SU-DHL-6 (cell line): ENCODE measurements around the gene LIN52.

Source experiments
- H2AFZ ChIP-seq: fragments of 200-600 bp; sonication (generic); 2 replicates; pipeline ENCODE4 v1.6.1; 2014; ENCODE audit warnings: low read depth, mild to moderate bottlenecking, moderate library complexity, mixed read lengths, antibody characterized with exemption, low read length; ENCODE audit not compliant: severe bottlenecking
- H3F3A ChIP-seq: fragments of 200-600 bp; shearing (Covaris generic); 2 replicates; pipeline ENCODE4 v1.6.0; 2016; ENCODE audit warnings: antibody characterized with exemption, mild to moderate bottlenecking; ENCODE audit not compliant: insufficient read depth
- H3K27ac ChIP-seq: fragments of 200-600 bp; sonication (generic); 2 replicates; pipeline ENCODE4 v1.5.1; 2016; ENCODE audit warnings: low read depth, mild to moderate bottlenecking, low read length, moderate library complexity, mixed read lengths
- H3K27me3 ChIP-seq: fragments of 200-600 bp; sonication (generic), shearing (Covaris generic); 2 replicates; pipeline ENCODE4 v1.6.0; 2014; ENCODE audit warnings: mild to moderate bottlenecking, low read length
- H3K36me3 ChIP-seq: fragments of 200-600 bp; sonication (generic); 2 replicates; pipeline ENCODE4 v1.6.1; 2014; ENCODE audit warnings: mild to moderate bottlenecking, low read length, mixed read lengths
- H3K4me2 ChIP-seq: fragments of 300-600, 200-600 bp; shearing (Covaris generic), sonication (generic); 2 replicates; pipeline ENCODE4 v1.6.0; 2014; ENCODE audit warnings: low read length, low read depth, mild to moderate bottlenecking; ENCODE audit not compliant: poor library complexity, severe bottlenecking
- H3K4me3 ChIP-seq: fragments of 200-600 bp; sonication (generic); 2 replicates; pipeline ENCODE4 v1.5.1; 2014; ENCODE audit warnings: antibody characterized with exemption, low read length, mild to moderate bottlenecking, mixed read lengths; ENCODE audit not compliant: insufficient read depth, poor library complexity, severe bottlenecking
- H3K79me2 ChIP-seq: fragments of 200-600 bp; sonication (generic); 2 replicates; pipeline ENCODE4 v1.6.1; 2014; ENCODE audit warnings: mild to moderate bottlenecking, low read length, moderate library complexity; ENCODE audit not compliant: insufficient read depth
- H3K9ac ChIP-seq: fragments of 200-600 bp; sonication (generic); 2 replicates; pipeline ENCODE4 v1.7.0; 2014; ENCODE audit warnings: mild to moderate bottlenecking, low read length
- H3K9me2 ChIP-seq: fragments of 200-600 bp; sonication (generic); replicated peaks from 2 replicates; pipeline ENCODE4 v1.6.1; 2014; ENCODE audit warnings: low read length; ENCODE audit not compliant: insufficient read depth
- H3K9me3 ChIP-seq: fragments of 200-600 bp; sonication (generic); 2 replicates; pipeline ENCODE4 v1.6.1; 2014; ENCODE audit warnings: low read length, mixed read lengths; ENCODE audit not compliant: insufficient read depth
- H4K20me1 ChIP-seq: fragments of 200-600 bp; sonication (generic); 2 replicates; pipeline ENCODE4 v1.6.1; 2014; ENCODE audit warnings: low read depth, mild to moderate bottlenecking, antibody characterized with exemption, low read length, moderate library complexity, mixed read lengths
- EZH2phosphoT487 ChIP-seq: fragments of 200-600 bp; sonication (generic), shearing (Covaris generic); conservative IDR thresholded peaks from 2 replicates; pipeline ENCODE4 v1.6.1; 2018; ENCODE audit warnings: mild to moderate bottlenecking, antibody characterized with exemption, low read length, moderate library complexity, mixed read lengths
- TF ChIP-seq, protein P1 (sequence below): fragments of 200-600 bp; sonication (generic); IDR thresholded peaks from one replicate; pipeline ENCODE4 v1.5.1; 2017; ENCODE audit warnings: antibody characterized with exemption, mild to moderate bottlenecking, low read length, moderate library complexity; ENCODE audit not compliant: insufficient read depth, poor library complexity, severe bottlenecking

Gene LIN52

DNA sequence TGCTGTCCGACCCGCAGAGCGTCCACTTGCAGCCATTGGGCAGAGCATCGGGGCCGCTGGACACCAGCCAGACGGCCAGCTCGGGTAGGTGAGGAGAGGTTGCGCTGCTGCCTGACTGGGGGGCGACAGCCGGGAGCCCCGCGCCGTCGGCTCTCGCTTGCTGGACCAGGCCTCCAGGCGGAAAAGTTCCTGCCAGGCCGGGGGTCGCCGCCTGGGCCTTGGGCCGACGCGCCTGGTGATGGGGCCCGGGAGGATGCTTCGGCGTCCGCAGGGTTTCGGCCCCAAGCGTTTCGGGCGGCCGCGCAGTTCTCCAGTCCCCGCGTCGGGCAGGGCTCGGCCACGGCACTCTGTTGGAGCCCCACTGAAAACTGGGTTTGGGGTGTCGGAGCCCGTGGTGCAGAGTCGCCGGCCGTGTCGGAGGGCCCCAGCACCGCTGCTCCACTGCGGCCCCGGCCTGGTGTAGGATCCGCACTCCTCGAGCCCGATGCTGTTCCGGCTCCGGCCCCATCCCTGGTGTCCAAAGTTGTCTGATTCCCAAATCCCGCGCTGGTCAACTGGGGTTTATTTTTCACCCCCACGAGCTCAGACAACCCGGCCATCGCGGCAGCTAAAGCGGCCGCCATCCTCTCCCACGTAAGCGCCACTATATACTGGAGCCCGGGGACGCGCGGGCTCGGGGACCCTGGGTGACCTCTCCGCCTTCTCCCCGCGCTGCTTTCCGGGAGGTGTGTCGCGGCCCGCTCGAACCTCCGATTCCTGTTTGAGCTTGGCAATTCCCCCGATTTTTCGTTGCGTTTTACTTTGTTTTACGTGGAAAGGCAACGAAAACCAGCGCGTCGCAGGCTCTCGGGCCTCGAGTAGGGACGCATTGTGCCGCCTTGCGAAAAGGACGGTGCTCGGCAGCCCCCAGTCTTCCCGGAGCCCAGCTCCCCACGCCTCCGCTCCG lies 155.4 kb downstream of the LIN52 start:
- H3K4me3 ChIP-seq = no peak overlapping the region
- H3K79me2 ChIP-seq = no peaks in the 10 kb centered on the region
- no peak overlapping the region for H3K27ac ChIP-seq
- no peak for TF ChIP-seq EZH2phosphoT487
- TF ChIP-seq, protein P1, sequence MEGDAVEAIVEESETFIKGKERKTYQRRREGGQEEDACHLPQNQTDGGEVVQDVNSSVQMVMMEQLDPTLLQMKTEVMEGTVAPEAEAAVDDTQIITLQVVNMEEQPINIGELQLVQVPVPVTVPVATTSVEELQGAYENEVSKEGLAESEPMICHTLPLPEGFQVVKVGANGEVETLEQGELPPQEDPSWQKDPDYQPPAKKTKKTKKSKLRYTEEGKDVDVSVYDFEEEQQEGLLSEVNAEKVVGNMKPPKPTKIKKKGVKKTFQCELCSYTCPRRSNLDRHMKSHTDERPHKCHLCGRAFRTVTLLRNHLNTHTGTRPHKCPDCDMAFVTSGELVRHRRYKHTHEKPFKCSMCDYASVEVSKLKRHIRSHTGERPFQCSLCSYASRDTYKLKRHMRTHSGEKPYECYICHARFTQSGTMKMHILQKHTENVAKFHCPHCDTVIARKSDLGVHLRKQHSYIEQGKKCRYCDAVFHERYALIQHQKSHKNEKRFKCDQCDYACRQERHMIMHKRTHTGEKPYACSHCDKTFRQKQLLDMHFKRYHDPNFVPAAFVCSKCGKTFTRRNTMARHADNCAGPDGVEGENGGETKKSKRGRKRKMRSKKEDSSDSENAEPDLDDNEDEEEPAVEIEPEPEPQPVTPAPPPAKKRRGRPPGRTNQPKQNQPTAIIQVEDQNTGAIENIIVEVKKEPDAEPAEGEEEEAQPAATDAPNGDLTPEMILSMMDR = no peak
- no peak overlapping the region for H3K9ac ChIP-seq
- no peaks in the 10 kb centered on the region for H4K20me1 ChIP-seq
- no peak overlapping the region for H3K4me2 ChIP-seq
- H3K9me2 ChIP-seq = no peaks in the 10 kb centered on the region
- no peaks in the 10 kb centered on the region for H3K27me3 ChIP-seq
- no peaks in the 10 kb centered on the region for H3F3A ChIP-seq
- no peak overlapping the region for H2AFZ ChIP-seq
- no peaks in the 10 kb centered on the region for H3K9me3 ChIP-seq
- no peaks in the 10 kb centered on the region for H3K36me3 ChIP-seq

DNA sequence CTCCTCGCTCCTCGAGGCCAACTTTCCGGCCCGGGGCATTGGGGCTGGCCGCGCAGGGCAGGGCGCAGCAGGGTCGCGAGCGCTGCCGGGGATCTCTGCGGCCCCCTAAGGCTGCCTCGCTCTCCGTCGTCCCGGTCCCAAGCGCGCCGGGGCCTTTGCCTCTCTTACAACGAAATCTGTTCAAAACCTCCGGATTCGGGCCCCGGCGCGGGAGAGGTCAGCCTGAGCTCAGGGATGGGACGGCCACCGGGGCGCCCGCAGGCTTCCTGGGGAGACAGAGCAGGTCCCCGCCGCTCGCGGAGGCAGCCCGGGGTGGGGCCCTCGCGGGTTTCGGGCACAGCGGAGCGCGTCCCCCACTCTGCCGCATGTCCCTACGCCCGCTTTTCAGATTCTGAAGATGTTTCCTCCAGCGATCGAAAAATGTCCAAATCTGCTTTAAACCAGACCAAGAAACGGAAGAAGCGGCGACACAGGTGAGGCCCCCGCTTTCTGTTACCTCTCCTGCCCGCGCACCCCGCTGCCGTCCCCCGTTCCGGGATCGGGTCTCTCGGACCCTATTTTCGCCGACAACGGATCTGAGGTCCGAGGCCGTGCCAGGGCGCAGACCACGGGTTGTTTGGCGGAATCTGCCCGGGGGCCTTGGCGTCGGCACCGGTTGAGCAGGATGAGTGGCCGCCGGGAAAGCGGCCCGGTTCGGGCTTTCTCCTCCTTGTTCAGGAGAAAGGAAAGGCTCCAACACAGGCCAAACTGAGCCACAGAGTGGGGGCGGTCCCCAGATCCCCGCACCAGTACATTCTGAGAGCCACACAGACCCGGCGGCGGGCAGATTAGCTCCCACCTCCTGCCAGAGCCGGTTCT lies 156.3 kb downstream of the LIN52 start:
- H3K4me2 ChIP-seq = no peak overlapping the region
- no peak overlapping the region for H2AFZ ChIP-seq
- no peaks in the 10 kb centered on the region for H3K79me2 ChIP-seq
- H4K20me1 ChIP-seq = no peaks in the 10 kb centered on the region
- no peak overlapping the region for H3K27ac ChIP-seq
- no peaks in the 10 kb centered on the region for H3F3A ChIP-seq
- no peaks in the 10 kb centered on the region for H3K9me3 ChIP-seq
- no peaks in the 10 kb centered on the region for H3K9me2 ChIP-seq
- H3K36me3 ChIP-seq = no peaks in the 10 kb centered on the region
- TF ChIP-seq, protein P1 = no peak
- no peak for TF ChIP-seq EZH2phosphoT487
- H3K27me3 ChIP-seq = no peaks in the 10 kb centered on the region
- no peak overlapping the region for H3K9ac ChIP-seq
- H3K4me3 ChIP-seq = no peak overlapping the region

DNA sequence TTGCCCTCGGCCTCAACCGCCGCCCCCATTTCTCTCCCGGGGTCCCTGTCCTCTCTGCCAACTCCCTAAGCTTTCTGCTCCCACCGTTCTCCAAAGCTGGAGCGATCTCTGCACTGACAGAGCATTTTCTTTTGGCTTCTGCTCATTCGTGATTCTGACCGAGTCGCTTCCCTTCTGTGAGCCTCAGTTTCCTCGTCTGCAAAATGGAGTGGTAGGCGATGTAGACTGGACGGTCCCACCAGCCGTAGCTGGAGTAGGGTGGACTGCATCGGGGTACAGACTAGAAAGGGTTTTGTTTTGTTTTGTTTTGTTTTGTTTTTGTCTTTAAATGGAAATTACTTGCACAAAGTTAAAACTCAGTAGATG lies 156.9 kb downstream of the LIN52 start:
- no peaks in the 10 kb centered on the region for H3K9me2 ChIP-seq
- H3K9ac ChIP-seq = no peak overlapping the region
- H3K36me3 ChIP-seq = no peaks in the 10 kb centered on the region
- H3K79me2 ChIP-seq = no peaks in the 10 kb centered on the region
- no peaks in the 10 kb centered on the region for H3K27me3 ChIP-seq
- no peak overlapping the region for H2AFZ ChIP-seq
- H3K4me3 ChIP-seq = no peak overlapping the region
- TF ChIP-seq, protein P1 = no peak
- no peak for TF ChIP-seq EZH2phosphoT487
- no peaks in the 10 kb centered on the region for H3K9me3 ChIP-seq
- H3K27ac ChIP-seq = no peak overlapping the region
- no peaks in the 10 kb centered on the region for H4K20me1 ChIP-seq
- no peaks in the 10 kb centered on the region for H3F3A ChIP-seq
- no peak overlapping the region for H3K4me2 ChIP-seq
